Activated T-cell treated with anti-CD3 and anti-CD28 coated beads, Interleukin-2, amount 50 U/mL, for 4 hours (primary cell): Measurements from ENCODE around the gene CASP3. TPM values are rescaled to one million over a fixed set of nuclear protein-coding genes. Genes with fewer than 3 reads are reported as not detected.
A peak's percentile ranks its signal among the peaks of the same experiment; 100 is the strongest.

Experiments used
- ATAC-seq, 2 donors: fragments of 200-7000 bp; cut with Tn5 transposase; one replicate each; pipeline ENCODE4 v1.10.0; 2021
- DNase-seq: peaks from one replicate; pipeline ENCODE4 v3.0.0-alpha.2; 2020
- H3K27me3 Mint-ChIP-seq: one replicate; pipeline ENCODE4 v1.8.0; 2021; ENCODE audit warnings: low read depth, mixed read lengths
- H3K36me3 Mint-ChIP-seq: one replicate; pipeline ENCODE4 v1.8.0; 2022; ENCODE audit warnings: mixed read lengths; ENCODE audit not compliant: insufficient read depth
- H3K4me1 Mint-ChIP-seq: one replicate; pipeline ENCODE4 v1.8.0; 2021; ENCODE audit warnings: low read depth, mixed read lengths
- H3K4me3 Mint-ChIP-seq: one replicate; pipeline ENCODE4 v1.8.0; 2021; ENCODE audit warnings: mild to moderate bottlenecking, moderate library complexity, mixed read lengths
- H3K9me3 Mint-ChIP-seq: one replicate; pipeline ENCODE4 v1.8.0; 2021; ENCODE audit warnings: mixed read lengths
- total RNA-seq, 3 donors: library from RNA; stranded (reverse); gene quantifications; one replicate each; pipeline ENCODE4 v1.2.1, GENCODE V29; 2021

CASP3 gene
- 10 to 100 TPM; 38.0 to 39.5 (median 38.6) TPM for total RNA-seq

- ATAC-seq (peak; percentile 88), DNase-seq (peak; percentile 96)
- H3K36me3 Mint-ChIP-seq, result peaks cover 11% of the 10 kb centered on the region
- H3K27me3 Mint-ChIP-seq, result no peaks in the 10 kb centered on the region
- no peaks in the 10 kb centered on the region for H3K9me3 Mint-ChIP-seq
- peak within 1 kb of the TSS; percentile 97 for H3K4me3 Mint-ChIP-seq
- peaks cover 45% of the 10 kb centered on the region for H3K4me1 Mint-ChIP-seq
Measured at GRCh38 chr4:184649026-184649970, at the start of gene CASP3, which contains the start of gene PRIMPOL. Gene CASP3 (minus strand): TSS chr4:184649447. CDS start chr4:184638453, 10,994 bp downstream. Gene PRIMPOL (plus strand): TSS chr4:184649738. CDS start chr4:184657141, 7,403 bp downstream.

- Mint-ChIP-seq H3K27me3 (no peaks in the 10 kb centered on the region), H3K36me3 (peaks cover 12% of the 10 kb centered on the region), H3K4me3 (no peak overlapping the region), H3K9me3 (no peaks in the 10 kb centered on the region), H3K4me1 (no peaks in the 10 kb centered on the region)
- no peak for ATAC-seq
- DNase-seq, result no peak
Measured at GRCh38 chr4:184697956-184698355, 48.7 kb upstream of the CASP3 start.

GRCh38 chr4:184695178-184695896 is 46.1 kb upstream of the CASP3 start:
- H3K9me3 Mint-ChIP-seq, result no peaks in the 10 kb centered on the region
- H3K36me3 Mint-ChIP-seq, result peaks cover 12% of the 10 kb centered on the region
- H3K4me1 Mint-ChIP-seq, result no peaks in the 10 kb centered on the region
- H3K27me3 Mint-ChIP-seq, result no peaks in the 10 kb centered on the region
- no peak overlapping the region for H3K4me3 Mint-ChIP-seq
- no peak for ATAC-seq
- no peak for DNase-seq

GRCh38 chr4:184694412-184694956 is 45.2 kb upstream of the CASP3 start:
- ATAC-seq, result no peak
- H3K9me3 Mint-ChIP-seq, result no peaks in the 10 kb centered on the region

GRCh38 chr4:184693056-184693455 is 43.8 kb upstream of the CASP3 start:
- ATAC-seq (no peak), DNase-seq (no peak)
- no peaks in the 10 kb centered on the region for H3K27me3 Mint-ChIP-seq
- no peak overlapping the region for H3K4me3 Mint-ChIP-seq
- H3K9me3 Mint-ChIP-seq, result no peaks in the 10 kb centered on the region
- peaks cover 6% of the 10 kb centered on the region for H3K4me1 Mint-ChIP-seq
- peaks cover 12% of the 10 kb centered on the region for H3K36me3 Mint-ChIP-seq

More at GRCh38 chr4:184694412-184694956, 45.2 kb upstream of the CASP3 start:
- Mint-ChIP-seq H3K4me1 (no peaks in the 10 kb centered on the region), H3K27me3 (no peaks in the 10 kb centered on the region), H3K4me3 (no peak overlapping the region), H3K36me3 (peaks cover 12% of the 10 kb centered on the region)
- no peak for DNase-seq

- ATAC-seq, result no peak
- Mint-ChIP-seq H3K4me3 (no peak overlapping the region), H3K4me1 (peaks cover 6% of the 10 kb centered on the region), H3K36me3 (peaks cover 13% of the 10 kb centered on the region), H3K9me3 (no peaks in the 10 kb centered on the region), H3K27me3 (no peaks in the 10 kb centered on the region)
- no peak for DNase-seq
Measured at GRCh38 chr4:184689681-184690080, 40.4 kb upstream of the CASP3 start.

- ATAC-seq, result peak; percentile 43 to 73
- DNase-seq, result no peak
Measured at GRCh38 chr4:184688447-184688846, 39.2 kb upstream of the CASP3 start.

GRCh38 chr4:184688005-184688404 is 38.8 kb upstream of the CASP3 start:
- Mint-ChIP-seq H3K4me1 (peaks cover 9% of the 10 kb centered on the region), H3K4me3 (no peak overlapping the region), H3K9me3 (no peaks in the 10 kb centered on the region), H3K36me3 (peaks cover 10% of the 10 kb centered on the region), H3K27me3 (no peaks in the 10 kb centered on the region)
- ATAC-seq (no peak), DNase-seq (no peak)

More at GRCh38 chr4:184688447-184688846, 39.2 kb upstream of the CASP3 start:
- Mint-ChIP-seq H3K27me3 (no peaks in the 10 kb centered on the region), H3K9me3 (no peaks in the 10 kb centered on the region), H3K36me3 (peaks cover 10% of the 10 kb centered on the region), H3K4me3 (no peak overlapping the region), H3K4me1 (peaks cover 9% of the 10 kb centered on the region)

GRCh38 chr4:184684491-184685189 is 35.4 kb upstream of the CASP3 start:
- ATAC-seq, result no peak
- Mint-ChIP-seq H3K27me3 (no peaks in the 10 kb centered on the region), H3K4me1 (peaks cover 9% of the 10 kb centered on the region), H3K4me3 (no peak overlapping the region), H3K36me3 (peaks cover 7% of the 10 kb centered on the region), H3K9me3 (no peaks in the 10 kb centered on the region)
- DNase-seq, result no peak

- Mint-ChIP-seq H3K9me3 (no peaks in the 10 kb centered on the region), H3K4me1 (peaks cover 3% of the 10 kb centered on the region), H3K27me3 (no peaks in the 10 kb centered on the region), H3K36me3 (peaks cover 6% of the 10 kb centered on the region), H3K4me3 (no peak overlapping the region)
- DNase-seq (no peak), ATAC-seq (no peak)
Measured at GRCh38 chr4:184681916-184682315, 32.7 kb upstream of the CASP3 start.

- Mint-ChIP-seq H3K4me1 (peaks cover 3% of the 10 kb centered on the region), H3K9me3 (no peaks in the 10 kb centered on the region), H3K36me3 (peaks cover 5% of the 10 kb centered on the region), H3K27me3 (no peaks in the 10 kb centered on the region), H3K4me3 (no peak overlapping the region)
- no peak for DNase-seq
- no peak for ATAC-seq
Measured at GRCh38 chr4:184680698-184681097, 31.5 kb upstream of the CASP3 start.

- ATAC-seq (no peak), DNase-seq (no peak)
- H3K9me3 Mint-ChIP-seq, result no peaks in the 10 kb centered on the region
- peaks cover 20% of the 10 kb centered on the region for H3K36me3 Mint-ChIP-seq
- H3K4me1 Mint-ChIP-seq, result peaks cover 2% of the 10 kb centered on the region
- H3K4me3 Mint-ChIP-seq, result no peak overlapping the region
- H3K27me3 Mint-ChIP-seq, result no peaks in the 10 kb centered on the region
Measured at GRCh38 chr4:184675821-184676492, 26.7 kb upstream of the CASP3 start.

- Mint-ChIP-seq H3K9me3 (no peaks in the 10 kb centered on the region), H3K27me3 (no peaks in the 10 kb centered on the region), H3K36me3 (peaks cover 20% of the 10 kb centered on the region), H3K4me1 (peaks cover 2% of the 10 kb centered on the region), H3K4me3 (no peak overlapping the region)
- no peak for ATAC-seq
- no peak for DNase-seq
Measured at GRCh38 chr4:184675018-184675417, 25.8 kb upstream of the CASP3 start.
